HG03060 (cell line): Measurements from ENCODE around the gene GFM1.
"Not testable (repeated sequence)": the region's sequence is repeated elsewhere in the genome, so short reads cannot be mapped to it uniquely, and the experiment has no call there.

Source experiments
- ATAC-seq: cut with Tn5 transposase; IDR thresholded peaks from one replicate; pipeline ENCODE4 v1.9.1; 2021; ENCODE audit warnings: low read depth, moderate number of reproducible peaks; ENCODE audit not compliant: unreplicated experiment

The GFM1 gene

DNA sequence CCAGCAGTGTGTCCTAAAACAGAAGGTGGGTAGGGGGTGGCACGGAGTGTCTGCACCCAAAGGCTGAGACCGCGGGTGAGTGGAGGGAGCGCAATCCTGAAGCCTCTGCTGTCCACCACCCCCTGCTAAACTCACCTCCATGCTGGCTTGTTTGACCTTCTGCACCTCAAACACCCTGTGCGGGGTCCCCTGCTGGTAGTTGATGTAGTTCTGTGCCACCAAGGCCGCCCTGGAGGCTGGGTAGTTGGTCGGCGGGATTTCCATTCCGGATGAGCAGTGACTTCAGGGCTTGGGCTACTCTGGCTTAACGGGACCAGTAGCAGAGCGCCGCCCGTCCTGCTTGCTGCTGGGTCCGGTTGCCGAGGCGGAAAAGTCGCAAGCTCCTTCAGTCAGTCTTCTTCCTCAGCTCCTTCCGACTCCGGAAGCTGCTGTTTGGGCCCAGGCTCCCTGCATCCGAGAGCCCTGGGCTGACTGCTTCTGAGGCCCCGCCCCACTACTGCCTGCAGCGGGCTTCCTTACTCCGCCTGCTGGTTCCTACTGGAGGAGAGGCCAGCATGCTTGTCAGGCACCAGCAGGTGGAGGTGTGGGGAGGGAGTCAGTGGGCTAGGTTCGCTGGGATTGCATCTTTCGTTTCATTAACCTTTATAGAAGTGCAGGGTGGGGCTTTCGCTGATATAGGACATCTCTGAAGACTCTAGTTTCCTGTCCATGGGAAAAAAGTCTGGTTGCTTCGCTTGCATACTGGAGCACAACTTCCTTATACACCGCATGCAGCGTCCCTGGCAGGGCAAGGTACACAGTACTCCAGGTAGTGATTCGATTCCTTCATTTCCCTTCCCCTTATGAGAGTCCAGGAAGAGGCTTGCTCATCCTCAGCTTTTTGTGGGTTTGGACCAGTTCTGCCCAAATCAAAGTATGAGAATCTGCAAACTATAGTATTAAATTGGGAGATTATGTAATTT, 28.2 kb downstream of the GFM1 start, which contains the start of gene LXN:
Gene LXN (minus strand): TSS at position 434 of the 962 bp plus-strand sequence. CDS start 170 bp downstream, at position 264.
- peak; percentile 99 for ATAC-seq

DNA sequence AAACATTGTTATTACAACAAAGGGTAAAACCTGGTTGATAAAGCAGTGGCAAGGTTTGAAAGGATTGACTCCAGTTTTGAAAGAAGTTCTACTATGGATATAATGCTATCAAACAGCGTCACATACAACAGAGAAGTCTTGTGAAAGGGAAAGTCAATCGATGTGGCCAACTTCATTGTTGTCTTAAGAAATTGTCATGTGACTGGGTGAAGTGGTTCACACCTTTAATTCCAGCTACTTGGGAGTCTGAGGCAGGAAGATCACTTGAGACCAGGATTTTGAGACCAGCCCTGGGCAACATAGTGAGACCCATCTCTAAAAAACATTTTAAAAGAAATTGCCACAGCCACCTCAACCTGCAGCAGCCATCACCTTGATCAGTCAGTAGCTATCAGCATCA, 34.4 kb downstream of the GFM1 start:
- no peak for ATAC-seq

DNA sequence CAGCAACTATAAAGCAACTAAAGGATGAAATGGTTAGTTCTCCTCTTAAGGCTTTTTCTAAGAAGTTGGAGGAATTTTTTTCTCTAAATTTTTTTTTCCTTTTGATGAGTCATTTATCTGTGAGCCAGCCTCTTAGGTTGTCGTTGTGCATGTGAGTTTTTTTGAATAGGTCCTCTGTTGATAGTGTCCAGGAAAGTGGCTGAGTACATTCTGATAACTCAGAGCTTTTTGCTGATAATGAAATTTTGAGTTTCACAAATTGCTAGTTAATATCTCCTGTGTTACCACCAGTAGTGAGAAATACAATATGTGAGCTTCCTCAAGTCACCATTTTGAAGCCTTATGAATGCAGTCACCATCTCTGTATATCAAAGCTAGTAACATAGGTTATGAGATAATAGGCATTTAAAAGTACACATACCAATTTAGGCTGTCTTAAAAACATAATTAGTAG, 35.2 kb downstream of the GFM1 start:
- no peak for ATAC-seq

GRCh38 chr3:158680861-158681260, 36.5 kb downstream of the GFM1 start:
- no peak for ATAC-seq

DNA sequence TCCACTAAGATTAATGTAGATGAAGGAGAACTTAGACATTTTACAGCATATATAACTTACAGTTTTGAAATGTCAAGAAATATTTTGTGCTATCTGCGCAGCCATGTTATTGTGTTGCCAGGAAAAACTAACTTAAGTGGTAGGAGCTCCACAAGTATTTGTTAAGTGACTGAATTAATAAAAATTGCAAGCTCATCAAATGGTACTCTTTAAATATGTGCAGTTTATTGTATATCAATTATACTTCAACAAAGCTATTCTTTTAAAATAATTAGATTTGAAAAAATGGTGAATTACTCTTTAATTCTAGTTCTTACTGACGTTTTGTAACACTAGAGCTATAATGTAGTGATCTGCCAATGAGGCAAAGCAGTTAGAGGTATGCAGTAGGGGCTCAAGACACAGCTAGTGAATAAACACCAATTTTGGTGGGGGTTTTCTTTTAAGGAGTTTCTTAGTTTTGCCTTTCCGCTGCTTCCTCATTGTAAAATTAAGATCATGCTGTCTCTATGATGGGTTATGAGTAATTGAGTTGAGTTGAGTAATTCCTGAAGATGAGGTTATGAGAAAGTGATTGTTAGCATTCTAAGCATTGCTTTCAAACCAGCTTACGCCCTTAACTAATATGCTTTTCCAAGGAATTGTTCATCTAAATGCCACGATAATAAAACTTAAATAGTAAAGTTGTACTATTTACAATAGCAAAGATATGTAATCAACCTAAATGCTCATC, 39.1 kb downstream of the GFM1 start:
- no peak for ATAC-seq

DNA sequence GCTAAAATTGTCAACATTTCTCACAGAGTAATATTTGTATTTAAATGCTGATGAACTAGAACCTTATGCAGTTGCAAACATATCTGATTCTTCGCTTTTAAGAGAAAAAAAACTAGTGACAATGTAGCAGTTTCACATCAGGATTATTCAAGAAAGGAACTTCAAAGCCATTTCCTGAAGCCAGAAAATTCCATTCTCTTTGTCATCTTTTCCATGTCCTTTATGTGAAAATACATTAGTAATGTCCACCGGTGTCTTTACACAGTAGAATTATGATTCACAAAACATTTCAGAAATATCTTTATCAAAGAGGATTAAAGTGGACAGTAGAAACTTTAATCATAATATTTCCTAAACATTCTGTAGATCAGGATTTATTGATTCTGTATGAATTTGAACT, 40.8 kb downstream of the GFM1 start:
- ATAC-seq: no peak

- not testable (repeated sequence) for ATAC-seq
Measured at GRCh38 chr3:158693866-158694456, 49.6 kb downstream of the GFM1 start.

- no peak for ATAC-seq
Measured at GRCh38 chr3:158696618-158697017, 52.3 kb downstream of the GFM1 start.

DNA sequence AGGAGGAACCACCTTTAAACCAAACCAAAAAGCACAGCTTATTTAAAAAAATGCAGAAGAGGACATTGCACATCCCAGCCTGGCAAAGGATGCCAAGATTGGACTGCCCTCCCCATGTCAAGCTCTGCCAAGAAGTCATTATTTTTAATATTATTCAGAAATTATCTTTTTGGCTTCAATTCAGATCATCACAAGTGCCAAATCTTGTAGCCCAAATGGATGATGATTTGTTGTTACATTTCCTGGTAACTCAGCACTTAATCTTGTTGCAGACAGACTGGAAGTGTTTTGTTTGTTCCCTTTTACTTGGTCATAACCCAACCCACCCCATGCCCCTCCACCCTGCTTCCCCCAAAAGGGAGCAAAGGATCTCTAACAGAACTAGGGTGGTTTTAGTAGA, 56.2 kb downstream of the GFM1 start:
- ATAC-seq: no peak

DNA sequence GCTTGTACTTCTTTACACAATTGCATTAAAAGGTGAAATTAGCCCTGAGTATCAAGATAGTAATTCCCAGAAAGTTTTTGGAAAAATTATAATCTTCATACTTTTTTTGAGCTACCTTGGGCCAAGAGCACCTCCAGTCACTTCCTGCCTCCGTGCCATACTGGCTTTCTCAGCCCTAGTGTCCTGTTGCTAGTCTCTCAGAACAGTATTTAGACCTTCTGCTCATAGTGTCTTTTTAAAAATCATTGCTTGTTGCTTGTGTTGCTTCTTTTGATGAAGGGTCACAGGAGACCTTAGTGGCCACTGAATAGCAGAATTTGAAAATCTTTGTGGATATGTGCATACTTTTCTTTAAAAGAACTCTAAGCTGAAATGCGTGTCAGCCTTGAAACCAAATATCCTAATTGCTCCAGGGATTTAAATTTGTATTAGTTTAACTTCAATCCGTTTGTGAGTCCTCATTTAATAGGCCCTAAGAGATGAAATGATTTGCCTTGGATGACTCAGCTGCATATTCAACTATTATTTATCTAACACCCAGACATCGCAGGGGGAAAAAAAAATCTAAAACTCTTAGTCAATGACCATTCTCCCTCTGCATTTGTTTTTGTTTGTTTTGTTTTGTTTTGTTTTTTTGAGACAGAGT, 57.2 kb downstream of the GFM1 start:
- ATAC-seq: no peak

GRCh38 chr3:158702815-158703481, 58.6 kb downstream of the GFM1 start:
- no peak for ATAC-seq

DNA sequence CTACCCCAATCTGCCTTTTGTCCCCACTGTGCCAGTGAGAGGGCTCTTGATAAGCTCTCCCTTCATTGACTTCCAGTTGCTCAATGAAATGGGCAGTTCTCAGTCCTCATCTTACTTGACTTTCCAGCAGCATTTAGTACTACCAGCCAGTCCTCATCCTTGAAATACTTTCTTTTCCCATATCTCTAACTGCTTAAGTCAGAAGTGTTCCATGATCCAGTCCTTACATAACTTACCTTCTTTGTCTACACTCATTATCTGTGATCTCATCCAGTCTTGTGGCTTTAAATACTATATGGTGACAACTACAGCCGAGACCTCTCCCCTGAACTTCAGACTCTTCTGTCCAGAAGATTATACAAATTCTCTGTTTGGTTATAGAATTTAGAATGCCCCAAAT, 59.2 kb downstream of the GFM1 start:
- no peak for ATAC-seq

GRCh38 chr3:158709666-158710083, 65.3 kb downstream of the GFM1 start:
- ATAC-seq: no peak

DNA sequence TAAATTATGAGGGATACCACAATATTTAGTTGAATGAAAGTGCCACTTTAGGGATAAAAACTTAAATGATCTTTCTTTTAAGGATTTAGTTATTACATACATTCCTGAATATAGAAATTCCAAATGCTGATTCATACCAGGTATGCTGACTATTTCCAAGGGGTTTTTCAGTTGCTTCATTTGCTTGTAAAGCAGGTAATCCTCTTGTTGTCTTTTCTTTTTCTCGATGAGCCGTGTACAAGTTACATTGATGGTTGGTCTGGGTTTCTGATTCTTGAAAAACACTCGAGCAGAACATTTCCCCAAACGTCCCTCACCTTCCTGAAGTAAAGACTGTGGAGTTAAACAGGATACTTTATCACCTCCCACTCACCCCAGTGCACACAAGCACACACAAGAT, 66.3 kb downstream of the GFM1 start:
- ATAC-seq: no peak

DNA sequence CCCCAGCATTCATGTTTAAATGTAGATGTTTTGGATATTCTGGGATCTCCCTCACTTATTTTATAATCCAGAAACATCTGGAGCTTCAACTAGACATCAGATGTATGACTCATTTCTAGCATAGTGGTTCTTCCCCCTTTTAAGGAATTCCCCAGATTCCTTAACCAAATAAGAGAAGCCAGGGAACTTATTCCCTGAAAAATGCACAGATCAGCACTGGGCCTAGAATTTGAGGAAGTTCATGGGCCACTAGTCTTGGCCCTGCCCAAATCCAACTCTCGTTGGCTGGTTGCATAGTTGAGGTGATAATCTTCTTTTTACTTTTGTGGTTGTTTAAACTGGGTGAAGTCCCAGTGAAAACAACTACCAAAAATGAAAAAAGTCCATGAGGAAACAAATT, 67.6 kb downstream of the GFM1 start:
- ATAC-seq: no peak

GRCh38 chr3:158712443-158712842, 68.1 kb downstream of the GFM1 start:
- ATAC-seq: no peak

GRCh38 chr3:158713094-158713499, 68.8 kb downstream of the GFM1 start:
- no peak for ATAC-seq

GRCh38 chr3:158717576-158717975, 73.2 kb downstream of the GFM1 start:
- no peak for ATAC-seq

GRCh38 chr3:158718490-158719170, 74.3 kb downstream of the GFM1 start:
- no peak for ATAC-seq
